ENCODE results near the gene R3HDML.

R3HDML gene

DNA sequence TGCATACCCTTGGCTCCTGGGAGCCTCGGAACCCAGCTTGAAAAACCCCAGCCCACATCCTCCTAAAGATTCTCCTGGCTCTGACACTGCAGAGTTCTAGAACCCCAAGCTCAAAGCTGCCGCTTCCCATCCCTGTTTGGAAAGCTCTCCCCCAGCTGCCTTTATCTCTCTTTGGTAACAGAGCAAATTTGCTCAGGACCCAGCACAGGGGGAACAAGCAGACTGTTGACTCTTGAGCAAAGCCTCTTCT is 57.5 kb downstream of the R3HDML start:
- no peak overlapping the region for H3K4me3 ChIP-seq (ENCODE audit: insufficient read length, low read depth)

GRCh38 chr20:44394702-44395460 is 58.0 kb downstream of the R3HDML start:
- H3K4me3 ChIP-seq (ENCODE audit: insufficient read length, low read depth): no peak overlapping the region
- H3K27me3 ChIP-seq (ENCODE audit: insufficient read depth, insufficient read length): no peaks in the 10 kb centered on the region
- DNase-seq (ENCODE audit: low read depth, low spot score): no peak
- H3K4me1 ChIP-seq (ENCODE audit: insufficient read depth, insufficient read length): no peaks in the 10 kb centered on the region
- no peak overlapping the region for H3K9ac ChIP-seq (ENCODE audit: insufficient read length, low read depth)
- H3K36me3 ChIP-seq (ENCODE audit: insufficient read depth, insufficient read length, low read length): no peaks in the 10 kb centered on the region
- H3K9me3 ChIP-seq (ENCODE audit: insufficient read depth, low read length): no peaks in the 10 kb centered on the region
- no peak for TF ChIP-seq YY1 (IDR thresholded peaks at IDR 0.05; ENCODE audit: insufficient read depth, insufficient read length)
- no peak for TF ChIP-seq SUZ12 (IDR thresholded peaks at IDR 0.05; ENCODE audit: extremely low read depth, insufficient read depth, insufficient read length)

More for the DNA sequence above, 57.5 kb downstream of the R3HDML start:
- H3K9me3 ChIP-seq (ENCODE audit: insufficient read depth, low read length): no peaks in the 10 kb centered on the region
- TF ChIP-seq YY1 (IDR thresholded peaks at IDR 0.05; ENCODE audit: insufficient read depth, insufficient read length): no peak
- TF ChIP-seq SUZ12 (IDR thresholded peaks at IDR 0.05; ENCODE audit: extremely low read depth, insufficient read depth, insufficient read length): no peak
- TF ChIP-seq ZNF274 (IDR thresholded peaks at IDR 0.05; ENCODE audit: low read depth, low read length): no peak
- no peak overlapping the region for H3K9ac ChIP-seq (ENCODE audit: insufficient read length, low read depth)
- DNase-seq (ENCODE audit: low read depth, low spot score): no peak
- peaks cover under 1% of the 10 kb centered on the region for H3K4me1 ChIP-seq (ENCODE audit: insufficient read depth, insufficient read length)
- peaks cover under 1% of the 10 kb centered on the region for H3K27me3 ChIP-seq (ENCODE audit: insufficient read depth, insufficient read length)
- H3K36me3 ChIP-seq (ENCODE audit: insufficient read depth, insufficient read length, low read length): no peaks in the 10 kb centered on the region

GRCh38 chr20:44395461-44396340 is 58.9 kb downstream of the R3HDML start:
- TF ChIP-seq SUZ12 (IDR thresholded peaks at IDR 0.05; ENCODE audit: extremely low read depth, insufficient read depth, insufficient read length): no peak
- no peak for TF ChIP-seq ZNF274 (IDR thresholded peaks at IDR 0.05; ENCODE audit: low read depth, low read length)
- no peak for TF ChIP-seq YY1 (IDR thresholded peaks at IDR 0.05; ENCODE audit: insufficient read depth, insufficient read length)
- Histone ChIP-seq H3K27me3 (ENCODE audit: insufficient read depth, insufficient read length) (no peaks in the 10 kb centered on the region), H3K4me1 (ENCODE audit: insufficient read depth, insufficient read length) (no peaks in the 10 kb centered on the region), H3K4me3 (ENCODE audit: insufficient read length, low read depth) (no peak overlapping the region), H3K9me3 (ENCODE audit: insufficient read depth, low read length) (no peaks in the 10 kb centered on the region), H3K36me3 (ENCODE audit: insufficient read depth, insufficient read length, low read length) (no peaks in the 10 kb centered on the region), H3K9ac (ENCODE audit: insufficient read length, low read depth) (no peak overlapping the region)
- no peak for DNase-seq (ENCODE audit: low read depth, low spot score)

DNA sequence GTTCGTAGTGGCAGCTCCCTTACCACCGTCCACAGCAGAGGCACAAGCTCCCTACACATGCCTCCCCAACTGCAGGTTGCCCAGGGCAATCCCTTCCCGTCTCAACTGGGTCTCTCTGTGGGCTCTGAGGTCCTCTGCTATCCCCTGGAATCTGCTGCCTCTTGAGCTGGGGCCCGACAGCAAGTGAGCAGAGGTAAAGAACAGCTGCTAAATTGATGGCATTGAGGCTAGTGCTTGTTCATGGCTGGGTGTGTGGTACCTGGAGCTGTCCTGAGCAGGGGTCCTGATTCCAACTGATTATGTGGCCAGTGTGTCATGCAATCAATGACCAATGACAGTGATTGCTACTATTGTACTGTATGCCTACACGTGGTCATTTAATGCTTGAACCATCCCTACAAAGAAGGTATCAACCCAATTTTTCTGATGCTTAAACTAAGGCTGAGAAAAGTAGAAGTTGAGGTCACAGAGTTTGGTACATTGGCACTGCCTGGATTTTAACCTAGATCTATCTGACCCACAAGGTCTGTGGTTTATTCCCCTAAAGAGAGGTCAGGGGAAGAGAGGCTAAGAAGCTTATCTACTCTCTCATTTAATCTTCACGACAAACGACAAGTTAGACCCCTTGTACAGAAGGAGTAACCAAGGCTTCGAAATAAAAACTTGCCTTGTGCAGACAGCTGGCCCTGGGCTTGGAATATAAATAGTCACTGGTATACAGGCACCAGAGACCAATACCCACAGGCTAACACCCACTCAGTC is 59.7 kb downstream of the R3HDML start:
- no peaks in the 10 kb centered on the region for H3K4me1 ChIP-seq (ENCODE audit: insufficient read depth, insufficient read length)
- no peak for DNase-seq (ENCODE audit: low read depth, low spot score)

GRCh38 chr20:44398335-44398734 is 61.5 kb downstream of the R3HDML start:
- Histone ChIP-seq H3K36me3 (ENCODE audit: insufficient read depth, insufficient read length, low read length) (no peaks in the 10 kb centered on the region), H3K4me1 (ENCODE audit: insufficient read depth, insufficient read length) (peaks cover 7% of the 10 kb centered on the region), H3K9me3 (ENCODE audit: insufficient read depth, low read length) (no peaks in the 10 kb centered on the region), H3K4me3 (ENCODE audit: insufficient read length, low read depth) (no peak overlapping the region), H3K9ac (ENCODE audit: insufficient read length, low read depth) (no peak overlapping the region), H3K27me3 (ENCODE audit: insufficient read depth, insufficient read length) (no peaks in the 10 kb centered on the region)
- TF ChIP-seq SUZ12 (IDR thresholded peaks at IDR 0.05; ENCODE audit: extremely low read depth, insufficient read depth, insufficient read length) (no peak), YY1 (IDR thresholded peaks at IDR 0.05; ENCODE audit: insufficient read depth, insufficient read length) (no peak), ZNF274 (IDR thresholded peaks at IDR 0.05; ENCODE audit: low read depth, low read length) (no peak)
- no peak for DNase-seq (ENCODE audit: low read depth, low spot score)

More for the DNA sequence above, 59.7 kb downstream of the R3HDML start:
- Histone ChIP-seq H3K36me3 (ENCODE audit: insufficient read depth, insufficient read length, low read length) (no peaks in the 10 kb centered on the region), H3K9ac (ENCODE audit: insufficient read length, low read depth) (no peak overlapping the region), H3K27me3 (ENCODE audit: insufficient read depth, insufficient read length) (no peaks in the 10 kb centered on the region), H3K4me3 (ENCODE audit: insufficient read length, low read depth) (no peak overlapping the region), H3K9me3 (ENCODE audit: insufficient read depth, low read length) (no peaks in the 10 kb centered on the region)
- TF ChIP-seq ZNF274 (IDR thresholded peaks at IDR 0.05; ENCODE audit: low read depth, low read length) (no peak), YY1 (IDR thresholded peaks at IDR 0.05; ENCODE audit: insufficient read depth, insufficient read length) (no peak), SUZ12 (IDR thresholded peaks at IDR 0.05; ENCODE audit: extremely low read depth, insufficient read depth, insufficient read length) (no peak)

DNA sequence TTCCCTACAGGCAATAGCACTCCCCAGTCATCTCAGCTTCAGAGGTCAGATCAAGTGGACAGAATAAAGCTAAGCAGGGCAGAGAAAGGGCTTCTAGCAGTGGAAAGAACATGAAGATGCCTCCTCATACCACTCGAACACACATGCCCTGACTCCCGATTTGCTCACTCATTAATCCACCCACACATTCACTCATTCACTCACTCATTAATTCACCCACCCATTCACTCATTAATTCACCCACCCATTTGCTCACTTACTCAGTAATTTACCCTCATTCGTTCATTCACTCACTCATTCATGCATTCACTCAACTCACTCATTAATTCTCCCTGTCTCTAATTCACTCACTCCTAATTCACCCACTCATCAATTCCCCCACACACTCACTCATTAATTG is 62.6 kb downstream of the R3HDML start:
- no peaks in the 10 kb centered on the region for H3K27me3 ChIP-seq (ENCODE audit: insufficient read depth, insufficient read length)
- TF ChIP-seq ZNF274 (IDR thresholded peaks at IDR 0.05; ENCODE audit: low read depth, low read length) (no peak), YY1 (IDR thresholded peaks at IDR 0.05; ENCODE audit: insufficient read depth, insufficient read length) (no peak), SUZ12 (IDR thresholded peaks at IDR 0.05; ENCODE audit: extremely low read depth, insufficient read depth, insufficient read length) (no peak)
- H3K36me3 ChIP-seq (ENCODE audit: insufficient read depth, insufficient read length, low read length): no peaks in the 10 kb centered on the region
- no peak for DNase-seq (ENCODE audit: low read depth, low spot score)
- peaks cover 7% of the 10 kb centered on the region for H3K4me1 ChIP-seq (ENCODE audit: insufficient read depth, insufficient read length)
- H3K9ac ChIP-seq (ENCODE audit: insufficient read length, low read depth): no peak overlapping the region
- H3K9me3 ChIP-seq (ENCODE audit: insufficient read depth, low read length): no peaks in the 10 kb centered on the region
- no peak overlapping the region for H3K4me3 ChIP-seq (ENCODE audit: insufficient read length, low read depth)

DNA sequence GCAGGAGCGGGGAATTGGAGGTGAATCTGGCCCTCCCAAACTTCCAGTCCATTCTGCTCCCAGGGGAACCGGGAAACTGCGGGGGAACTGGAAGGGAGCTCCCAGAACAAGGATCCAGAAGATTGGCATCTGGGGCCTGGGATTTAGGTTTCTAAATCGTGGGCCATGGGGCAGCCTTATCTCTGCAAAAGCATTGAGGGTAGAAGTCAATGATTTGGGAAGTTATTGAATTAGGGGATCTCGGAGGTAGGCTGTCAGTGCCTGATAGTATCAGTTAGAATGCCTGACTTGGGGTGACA is 63.8 kb downstream of the R3HDML start:
- H3K27me3 ChIP-seq (ENCODE audit: insufficient read depth, insufficient read length): no peaks in the 10 kb centered on the region
- no peak for TF ChIP-seq YY1 (IDR thresholded peaks at IDR 0.05; ENCODE audit: insufficient read depth, insufficient read length)
- no peak for TF ChIP-seq SUZ12 (IDR thresholded peaks at IDR 0.05; ENCODE audit: extremely low read depth, insufficient read depth, insufficient read length)
- no peak for TF ChIP-seq ZNF274 (IDR thresholded peaks at IDR 0.05; ENCODE audit: low read depth, low read length)
- peaks cover 13% of the 10 kb centered on the region for H3K4me1 ChIP-seq (ENCODE audit: insufficient read depth, insufficient read length)
- no peak for DNase-seq (ENCODE audit: low read depth, low spot score)
- no peaks in the 10 kb centered on the region for H3K9me3 ChIP-seq (ENCODE audit: insufficient read depth, low read length)
- no peaks in the 10 kb centered on the region for H3K36me3 ChIP-seq (ENCODE audit: insufficient read depth, insufficient read length, low read length)
- no peak overlapping the region for H3K9ac ChIP-seq (ENCODE audit: insufficient read length, low read depth)
- H3K4me3 ChIP-seq (ENCODE audit: insufficient read length, low read depth): no peak overlapping the region
